ENCODE results near the gene PTPRH. TPM values are rescaled to one million over a fixed set of nuclear protein-coding genes. Genes with fewer than 3 reads are reported as not detected.

PTPRH gene
- total RNA-seq, 4 donors from 2014 or later, result 0.57 to 2.0 (median 1.3) TPM

- intact Hi-C loops (cut with DNase I), result no loop called here
- Histone ChIP-seq H3K27me3 (peaks cover 0 to 65% (median 0%) of the 10 kb centered on the region in 4 donors), H3K9me3 (no peaks in the 10 kb centered on the region), H3K4me1 (no peaks in the 10 kb centered on the region), H3K36me3 (no peaks in the 10 kb centered on the region), H3K27ac (no peak overlapping the region), H3K4me3 (no peak overlapping the region)
- 59 to 76% methylated on average over 5 to 8 of the region's 14 CpGs for WGBS, 2 donors
- TF ChIP-seq POLR2A (IDR thresholded peaks at IDR 0.05), result no peak
- TF ChIP-seq CTCF (IDR thresholded peaks at IDR 0.05), result no peak
- DNase-seq, result no peak
Measured at GRCh38 chr19:55132453-55133129, 76.7 kb downstream of the PTPRH start.

- Histone ChIP-seq H3K4me1 (no peaks in the 10 kb centered on the region), H3K4me3 (no peak overlapping the region), H3K27ac (no peak overlapping the region), H3K9me3 (no peaks in the 10 kb centered on the region), H3K36me3 (no peaks in the 10 kb centered on the region), H3K27me3 (peaks cover 0 to 54% (median 0%) of the 10 kb centered on the region in 4 donors)
- intact Hi-C loops (cut with DNase I), result no loop called here
- 71 to 85% methylated on average over 15 to 16 of the region's 16 CpGs for WGBS, 2 donors
- no peak for TF ChIP-seq POLR2A (IDR thresholded peaks at IDR 0.05)
- TF ChIP-seq CTCF (IDR thresholded peaks at IDR 0.05), result no peak
- DNase-seq, result no peak
Measured at GRCh38 chr19:55131421-55131820, 77.9 kb downstream of the PTPRH start.

Small RNAs within 50 kb of the gene (small RNA-seq; reads per million reads assigned to genes)
- gene MIR6802 (0 to 0.54 (median 0.22) reads per million in 4 donors), gene MIR6803 (0 to 0.54 (median 0) reads per million in 4 donors), gene MIR6804 (0 to 0.14 (median 0) reads per million in 4 donors), gene RF01210 (0 to 0.27 (median 0) reads per million in 4 donors)

Other genes with a start within 250 kb of the PTPRH start
- gene NLRP2, start 243.1 kb downstream of the PTPRH start, total RNA-seq, result 10 to 100 TPM; 10.1 to 44.4 (median 17.5) TPM
- not detected for gene GP6, start 171.2 kb downstream of the PTPRH start, total RNA-seq
- gene RDH13, start 146.4 kb downstream of the PTPRH start, total RNA-seq, result 10 to 100 TPM; 32.2 to 68.0 (median 41.4) TPM
- 100 to 1,000 TPM; 151 to 341 (median 286) TPM for gene EPS8L1, start 133.6 kb downstream of the PTPRH start, total RNA-seq
- 10 to 100 TPM; 35.1 to 89.1 (median 43.7) TPM for gene PPP1R12C, start 91.9 kb downstream of the PTPRH start, total RNA-seq
- gene TNNT1, start 60.3 kb downstream of the PTPRH start, total RNA-seq, result 10 to 100 TPM in 1 of 4 donors, 1 to 10 TPM in 3; 3.3 to 23.1 (median 6.2) TPM
- gene TNNI3, start 51.8 kb downstream of the PTPRH start, total RNA-seq, result not detected
- 1 to 10 TPM in 3 of 4 donors, under 1 TPM in 1; 0.53 to 2.8 (median 1.4) TPM for gene DNAAF3, start 42.9 kb downstream of the PTPRH start, total RNA-seq
- gene SYT5, start 29.2 kb downstream of the PTPRH start, total RNA-seq, result under 1 TPM in 1 of 4 donors, not detected in 3; 0.22 TPM
- gene TMEM86B, start 19.3 kb upstream of the PTPRH start, total RNA-seq, result 1 to 10 TPM in 3 of 4 donors, not detected in 1; 1.1 to 3.6 (median 2.2) TPM
- gene PPP6R1, start 49.5 kb upstream of the PTPRH start, total RNA-seq, result 10 to 100 TPM; 30.6 to 59.2 (median 47.4) TPM
- 10 to 100 TPM; 27.1 to 40.7 (median 32.4) TPM for gene HSPBP1, start 70.6 kb upstream of the PTPRH start, total RNA-seq
- 1 to 10 TPM in 1 of 4 donors, under 1 TPM in 1, not detected in 2; 0.73 to 1.1 TPM for gene BRSK1, start 74.5 kb upstream of the PTPRH start, total RNA-seq
- gene TMEM150B, start 115.8 kb upstream of the PTPRH start, total RNA-seq, result 1 to 10 TPM in 1 of 4 donors, not detected in 3; 1.7 TPM
- 1 to 10 TPM; 5.3 to 9.9 (median 8.2) TPM for gene KMT5C, start 130.4 kb upstream of the PTPRH start, total RNA-seq
- gene COX6B2, start 145.2 kb upstream of the PTPRH start, total RNA-seq, result 1 to 10 TPM in 1 of 4 donors, under 1 TPM in 2, not detected in 1; 0.66 to 1.4 (median 0.95) TPM
- gene GARIN5B, start 153.8 kb upstream of the PTPRH start, total RNA-seq, result not detected
- gene IL11, start 161.0 kb upstream of the PTPRH start, total RNA-seq, result not detected
- gene TMEM190, start 167.3 kb upstream of the PTPRH start, total RNA-seq, result not detected
- 10 to 100 TPM; 11.9 to 41.8 (median 27.1) TPM for gene TMEM238, start 174.8 kb upstream of the PTPRH start, total RNA-seq
- gene RPL28, start 176.4 kb upstream of the PTPRH start, total RNA-seq, result 100 to 1,000 TPM; 395 to 866 (median 753) TPM
- 10 to 100 TPM; 15.6 to 41.4 (median 31.2) TPM for gene UBE2S, start 198.3 kb upstream of the PTPRH start, total RNA-seq
- gene SHISA7, start 233.8 kb upstream of the PTPRH start, total RNA-seq, result not detected